GM21723 (cell line): ENCODE data around the gene MAD1L1.

Experiments used
- ATAC-seq: cut with Tn5 transposase; IDR thresholded peaks from one replicate; pipeline ENCODE4 v1.9.1; 2021; ENCODE audit warnings: mild to moderate bottlenecking, moderate library complexity; ENCODE audit not compliant: unreplicated experiment

The MAD1L1 gene

GRCh38 chr7:2018569-2019460 is 213.9 kb downstream of the MAD1L1 start:
- ATAC-seq: no peak

GRCh38 chr7:2017914-2018568 is 214.7 kb downstream of the MAD1L1 start:
- ATAC-seq: no peak

GRCh38 chr7:2017481-2017891 is 215.3 kb downstream of the MAD1L1 start:
- ATAC-seq: no peak

GRCh38 chr7:2016761-2017480 is 215.8 kb downstream of the MAD1L1 start:
- no peak for ATAC-seq

- ATAC-seq: no peak
Measured at GRCh38 chr7:2016021-2016631, 216.6 kb downstream of the MAD1L1 start.

- ATAC-seq: no peak
Measured at GRCh38 chr7:2015251-2015871, 217.4 kb downstream of the MAD1L1 start.

GRCh38 chr7:2014391-2015241 is 218.1 kb downstream of the MAD1L1 start:
- ATAC-seq: no peak

GRCh38 chr7:2013381-2014311 is 219.1 kb downstream of the MAD1L1 start:
- no peak for ATAC-seq

- ATAC-seq: no peak
Measured at GRCh38 chr7:2012981-2013380, 219.8 kb downstream of the MAD1L1 start.

- ATAC-seq: no peak
Measured at GRCh38 chr7:2012044-2012900, 220.5 kb downstream of the MAD1L1 start.

GRCh38 chr7:2011266-2012043 is 221.3 kb downstream of the MAD1L1 start:
- no peak for ATAC-seq

GRCh38 chr7:2010551-2011265 is 222.0 kb downstream of the MAD1L1 start:
- no peak for ATAC-seq

- no peak for ATAC-seq
Measured at GRCh38 chr7:2010101-2010500, 222.6 kb downstream of the MAD1L1 start.

- no peak for ATAC-seq
Measured at GRCh38 chr7:2009541-2010001, 223.2 kb downstream of the MAD1L1 start.

GRCh38 chr7:2008936-2009540 is 223.7 kb downstream of the MAD1L1 start:
- ATAC-seq: no peak
